ENCODE measurements around the gene ROR1.

DNA sequence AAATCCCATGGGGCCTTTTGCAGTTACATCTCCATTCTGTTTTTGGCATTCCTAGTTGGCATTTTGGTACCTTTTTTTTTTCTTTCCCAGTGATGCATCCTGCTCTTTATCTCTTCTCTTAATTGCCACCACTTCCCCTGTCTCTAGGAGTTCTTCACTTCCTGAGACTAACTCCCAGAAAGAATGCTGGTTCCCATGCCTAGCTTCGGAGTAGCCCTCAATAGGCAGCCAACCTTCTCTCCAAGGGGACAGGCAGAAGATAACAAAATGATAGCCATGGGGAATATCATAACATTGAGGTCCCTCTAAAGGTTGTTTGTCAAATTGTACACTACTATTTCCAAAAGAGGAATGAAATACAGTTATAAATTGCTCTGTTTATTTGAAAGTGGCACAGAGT lies 279.0 kb downstream of the ROR1 start:
- TF ChIP-seq CSRNP3 (CRISPR knock-in tag; IDR thresholded peaks at IDR 0.05) (no peak), ZNF565 (CRISPR knock-in tag; conservative IDR thresholded peaks at IDR 0.05; ENCODE audit: low read depth) (no peak)

Measured in SK-N-SH treated with all-trans-retinoic acid at 6 μM for 48 hours (cell line).